Ovary (tissue), 3 donors: ENCODE data around the gene ARHGAP19.

Experiments
- CTCF ChIP-seq, 3 donors: fragments of 450-650 bp in 2 of 3; fragments of 200-600 bp in 1 of 3; IDR thresholded peaks; one replicate each; pipeline versions ENCODE4 v1.5.1 to v1.8.0; 2016 to 2022; ENCODE audit warnings: antibody characterized with exemption in 3 of 3, mild to moderate bottlenecking in 1 of 3
- POLR2A ChIP-seq: fragments of 450-650 bp; IDR thresholded peaks from one replicate; pipeline ENCODE4 v1.6.1; 2017; ENCODE audit warnings: antibody characterized with exemption, mild to moderate bottlenecking, moderate library complexity
- donor health status: DM: no; HTN: no; CAD: no.

- TF ChIP-seq POLR2A (no peak), CTCF (IDR thresholded peaks at IDR 0.05) (no peak)
These were observed 17.6 kb downstream of the ARHGAP19 start for GRCh38 chr10:97274828-97275227.
